GM12892 (cell line): ENCODE data around the gene NR1H4.

Source experiments
- DNase-seq: peaks from one replicate; pipeline ENCODE4 v3.0.0; 2011; ENCODE audit not compliant: insufficient read length
- FAIRE-seq: peaks from 2 replicates; lab custom pipeline; 2011; peaks lifted over from hg19 to GRCh38; lab: Jason Lieb, UNC
- POLR2A ChIP-seq: IDR thresholded peaks from 2 replicates; pipeline ENCODE4 v1.6.1; 2011; ENCODE audit warnings: low read depth, low read length, control low read depth
- POLR2AphosphoS5 ChIP-seq: IDR thresholded peaks from 2 replicates; pipeline ENCODE4 v1.6.1; 2011; ENCODE audit warnings: low read depth, low read length, control low read depth
- TAF1 ChIP-seq: IDR thresholded peaks from 2 replicates; pipeline ENCODE4 v1.6.1; 2011; ENCODE audit warnings: low read depth, mild to moderate bottlenecking, control low read depth, low read length, borderline replicate concordance

NR1H4 gene

GRCh38 chr12:100564090-100564489, 90.4 kb downstream of the NR1H4 start:
- TF ChIP-seq POLR2AphosphoS5 (no peak), TAF1 (no peak), POLR2A (no peak)
- no peak for FAIRE-seq
- no peak for DNase-seq

- TF ChIP-seq TAF1 (no peak), POLR2A (no peak), POLR2AphosphoS5 (no peak)
- DNase-seq (no peak), FAIRE-seq (no peak)
These were observed 91.3 kb downstream of the NR1H4 start for GRCh38 chr12:100564905-100565467.

- TF ChIP-seq POLR2A = no peak
- no peak for TF ChIP-seq TAF1
- TF ChIP-seq POLR2AphosphoS5 = no peak
- FAIRE-seq = no peak
- no peak for DNase-seq
These were observed 92.4 kb downstream of the NR1H4 start for GRCh38 chr12:100565987-100566545.

GRCh38 chr12:100566887-100567637, 93.4 kb downstream of the NR1H4 start:
- DNase-seq = peak; percentile 31
- peak; percentile 94 for FAIRE-seq
- TF ChIP-seq POLR2A = no peak
- no peak for TF ChIP-seq POLR2AphosphoS5
- no peak for TF ChIP-seq TAF1

- TF ChIP-seq POLR2AphosphoS5 = no peak
- TF ChIP-seq TAF1 = no peak
- TF ChIP-seq POLR2A = no peak
- DNase-seq (no peak), FAIRE-seq (no peak)
These were observed 94.3 kb downstream of the NR1H4 start for GRCh38 chr12:100567945-100568344.

- no peak for TF ChIP-seq POLR2A
- no peak for TF ChIP-seq TAF1
- TF ChIP-seq POLR2AphosphoS5 = no peak
- DNase-seq (no peak), FAIRE-seq (no peak)
These were observed 98.5 kb downstream of the NR1H4 start for GRCh38 chr12:100572184-100572583.

- TF ChIP-seq TAF1 (no peak), POLR2A (no peak), POLR2AphosphoS5 (no peak)
- FAIRE-seq (peak; percentile 73), DNase-seq (peak; percentile 66)
These were observed 99.9 kb downstream of the NR1H4 start, which contains the start of gene GAS2L3 for GRCh38 chr12:100573292-100574186. Gene GAS2L3, plus strand, starts transcription at chr12:100573684. Its CDS starts 21,221 bp downstream, at chr12:100594905.

GRCh38 chr12:100574187-100575074, 100.8 kb downstream of the NR1H4 start:
- FAIRE-seq = peak; percentile 14
- no peak for DNase-seq
- TF ChIP-seq POLR2A (no peak), TAF1 (no peak)

- no peak for TF ChIP-seq POLR2AphosphoS5
- TF ChIP-seq TAF1 = no peak
- no peak for TF ChIP-seq POLR2A
- DNase-seq = no peak
- no peak for FAIRE-seq
These were observed 102.8 kb downstream of the NR1H4 start for GRCh38 chr12:100576331-100577036.

GRCh38 chr12:100578923-100579322, 105.3 kb downstream of the NR1H4 start:
- FAIRE-seq (no peak), DNase-seq (no peak)
- TF ChIP-seq TAF1 = no peak
- TF ChIP-seq POLR2AphosphoS5 = no peak
- TF ChIP-seq POLR2A = no peak
